ENCODE data around the gene RNF130. TPM values are rescaled to one million over a fixed set of nuclear protein-coding genes. Genes with fewer than 3 reads are reported as not detected.

Gene RNF130
- total and polyA plus RNA-seq, 9 donors, result 54.7 to 120 (median 67.1) TPM

DNA sequence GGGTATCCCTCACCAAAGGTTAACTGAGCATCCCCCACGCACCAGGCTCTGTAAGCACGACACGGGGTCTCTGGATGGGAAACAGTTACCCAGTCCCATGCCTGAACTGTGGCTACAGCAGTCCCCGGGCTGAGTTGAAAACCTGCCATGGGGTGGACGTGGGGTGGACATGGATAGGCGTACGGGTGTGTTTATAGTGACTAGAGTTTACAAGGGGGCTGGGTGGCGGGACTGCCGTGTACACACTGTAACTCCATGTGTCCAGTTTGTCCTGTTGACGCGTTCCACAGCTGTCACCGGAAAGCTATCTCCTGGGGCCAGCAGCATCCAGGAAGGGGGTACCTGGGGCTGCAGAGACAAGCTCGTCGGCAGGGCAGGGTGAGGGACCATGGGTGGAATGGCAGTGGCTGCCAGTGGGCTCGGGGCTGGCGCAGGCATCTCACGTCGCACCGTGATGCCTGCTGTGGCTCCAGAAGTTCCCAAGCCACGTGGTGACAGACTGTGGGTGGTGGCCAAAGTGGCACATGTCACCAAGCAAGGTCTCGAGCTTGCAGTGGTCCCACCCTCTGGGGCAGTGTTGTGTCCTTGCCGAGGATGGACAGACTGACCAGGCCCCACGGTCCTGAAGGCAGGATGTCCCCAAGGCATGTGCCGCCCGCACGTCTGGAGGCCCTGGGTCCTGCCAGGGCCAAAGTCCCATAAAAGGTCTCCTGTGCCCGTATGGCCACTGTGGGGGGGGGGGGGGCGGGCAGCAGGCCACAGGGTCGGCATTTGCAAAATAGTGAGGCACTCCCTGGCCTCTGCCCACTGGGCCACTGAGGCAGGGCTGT is 29.3 kb upstream of the RNF130 start:
- WGBS, 3 donors, result 81 to 87% (median 82%) methylated on average over 19 to 29 of the region's 29 CpGs
- no peaks in the 10 kb centered on the region for H3K9me3 ChIP-seq
- H3K4me1 ChIP-seq (ENCODE audit: insufficient read depth), result no peaks in the 10 kb centered on the region
- DNase-seq, result no peak
- H3K27me3 ChIP-seq, result no peaks in the 10 kb centered on the region
- H3K36me3 ChIP-seq, result no peaks in the 10 kb centered on the region
- intact Hi-C loops (cut with DNase I), result no loop called here
- H3K4me3 ChIP-seq, result no peak overlapping the region
- no peak for TF ChIP-seq POLR2A (IDR thresholded peaks at IDR 0.05)
- no peak for TF ChIP-seq EP300 (IDR thresholded peaks at IDR 0.05)
- TF ChIP-seq, protein P1, sequence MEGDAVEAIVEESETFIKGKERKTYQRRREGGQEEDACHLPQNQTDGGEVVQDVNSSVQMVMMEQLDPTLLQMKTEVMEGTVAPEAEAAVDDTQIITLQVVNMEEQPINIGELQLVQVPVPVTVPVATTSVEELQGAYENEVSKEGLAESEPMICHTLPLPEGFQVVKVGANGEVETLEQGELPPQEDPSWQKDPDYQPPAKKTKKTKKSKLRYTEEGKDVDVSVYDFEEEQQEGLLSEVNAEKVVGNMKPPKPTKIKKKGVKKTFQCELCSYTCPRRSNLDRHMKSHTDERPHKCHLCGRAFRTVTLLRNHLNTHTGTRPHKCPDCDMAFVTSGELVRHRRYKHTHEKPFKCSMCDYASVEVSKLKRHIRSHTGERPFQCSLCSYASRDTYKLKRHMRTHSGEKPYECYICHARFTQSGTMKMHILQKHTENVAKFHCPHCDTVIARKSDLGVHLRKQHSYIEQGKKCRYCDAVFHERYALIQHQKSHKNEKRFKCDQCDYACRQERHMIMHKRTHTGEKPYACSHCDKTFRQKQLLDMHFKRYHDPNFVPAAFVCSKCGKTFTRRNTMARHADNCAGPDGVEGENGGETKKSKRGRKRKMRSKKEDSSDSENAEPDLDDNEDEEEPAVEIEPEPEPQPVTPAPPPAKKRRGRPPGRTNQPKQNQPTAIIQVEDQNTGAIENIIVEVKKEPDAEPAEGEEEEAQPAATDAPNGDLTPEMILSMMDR (IDR thresholded peaks at IDR 0.05), result no peak
- H3K27ac ChIP-seq, result no peak overlapping the region

DNA sequence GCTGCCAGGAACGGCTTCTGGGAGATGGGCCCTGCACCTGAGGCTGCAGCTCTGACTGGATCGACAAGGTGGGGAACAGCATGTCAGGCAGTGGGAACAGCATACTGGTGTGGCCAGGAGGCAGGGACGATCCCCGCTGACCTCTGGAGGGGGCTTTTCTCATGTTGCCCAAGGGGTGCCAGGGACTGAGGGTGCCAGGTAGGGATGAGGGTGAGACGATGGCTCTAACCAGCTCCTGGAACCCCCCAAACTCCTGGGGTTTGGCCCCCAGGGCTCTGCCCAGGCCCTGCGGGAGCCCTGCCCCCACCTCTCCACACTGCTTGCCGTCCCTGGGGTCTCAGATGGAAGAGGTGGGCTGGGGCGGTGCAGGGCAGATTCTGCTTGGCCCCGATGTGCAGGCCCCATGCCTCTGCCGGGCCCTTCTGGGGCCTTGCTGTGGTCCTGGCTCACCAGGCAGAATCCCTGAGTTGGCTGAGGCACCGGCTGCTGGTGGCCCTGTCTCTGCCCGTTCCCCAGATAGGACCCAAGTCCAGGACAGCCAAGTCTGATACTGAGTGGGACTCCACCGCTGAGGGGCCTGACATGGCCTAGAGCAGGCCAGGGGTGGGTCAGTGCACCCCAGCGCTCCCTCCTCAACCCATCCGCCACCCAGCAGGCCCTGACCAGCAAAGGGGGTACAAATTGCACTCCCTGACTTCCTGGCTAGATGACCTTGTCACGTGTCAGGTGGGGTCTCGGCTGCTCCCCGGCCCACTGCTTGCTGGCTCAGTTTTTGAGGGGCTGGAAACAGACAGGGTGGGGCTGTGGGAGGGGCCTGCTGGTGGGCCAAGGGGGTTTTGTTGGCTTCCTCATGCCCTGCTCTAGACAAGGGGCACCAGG is 28.4 kb upstream of the RNF130 start:
- Histone ChIP-seq H3K9me3 (no peaks in the 10 kb centered on the region), H3K4me3 (no peak overlapping the region), H3K36me3 (no peaks in the 10 kb centered on the region), H3K4me1 (ENCODE audit: insufficient read depth) (no peaks in the 10 kb centered on the region), H3K27me3 (no peaks in the 10 kb centered on the region), H3K27ac (no peak overlapping the region)
- intact Hi-C loops (cut with DNase I), result no loop called here
- DNase-seq, result no peak
- TF ChIP-seq POLR2A (IDR thresholded peaks at IDR 0.05) (no peak), EP300 (IDR thresholded peaks at IDR 0.05) (no peak)
- TF ChIP-seq, protein P1 (IDR thresholded peaks at IDR 0.05), result no peak
- 84 to 87% (median 86%) methylated on average over 13 to 18 of the region's 18 CpGs for WGBS, 3 donors

DNA sequence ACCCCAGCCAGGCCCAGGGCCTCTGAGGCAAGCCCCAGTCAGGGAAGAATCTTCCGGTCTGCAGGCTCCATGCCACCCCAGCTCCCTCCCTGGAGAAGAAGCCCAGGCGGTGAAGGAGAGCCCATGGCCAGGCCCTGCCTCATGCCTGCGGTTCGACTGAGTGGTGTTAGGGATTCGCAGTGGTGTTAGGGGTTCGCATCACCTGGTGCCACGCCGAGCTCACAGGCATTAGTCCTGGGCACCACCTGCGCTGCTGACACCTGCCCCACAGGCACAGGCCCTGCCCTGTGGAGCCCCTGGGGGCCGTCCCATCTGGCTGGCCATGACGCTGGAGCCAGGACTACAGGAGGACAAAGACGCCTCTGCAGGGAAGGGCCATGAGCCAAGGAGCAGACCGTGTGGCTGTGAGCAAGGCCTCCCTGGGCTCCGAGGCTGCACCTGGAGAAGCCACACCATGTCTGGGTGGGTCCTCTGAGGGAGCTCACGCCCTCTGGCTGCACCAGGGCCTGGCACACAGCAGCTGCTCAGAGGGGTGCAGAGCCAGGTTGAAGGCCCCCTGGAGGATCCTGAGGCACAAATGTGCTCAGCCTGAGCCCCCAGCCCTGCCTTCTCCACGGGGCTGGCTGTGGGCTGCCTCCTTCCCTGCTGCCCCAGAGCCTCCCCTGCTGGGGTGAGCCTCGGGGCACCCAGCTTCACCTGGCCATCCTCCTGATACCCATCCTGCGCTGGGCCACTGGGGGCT is 27.6 kb upstream of the RNF130 start:
- Histone ChIP-seq H3K27me3 (no peaks in the 10 kb centered on the region), H3K9me3 (no peaks in the 10 kb centered on the region), H3K4me3 (no peak overlapping the region), H3K27ac (no peak overlapping the region), H3K4me1 (ENCODE audit: insufficient read depth) (no peaks in the 10 kb centered on the region), H3K36me3 (no peaks in the 10 kb centered on the region)
- intact Hi-C loops (cut with DNase I), result no loop called here
- no peak for DNase-seq
- WGBS, 3 donors, result 82 to 87% (median 85%) methylated on average over 18 of the region's 18 CpGs
- TF ChIP-seq POLR2A (IDR thresholded peaks at IDR 0.05) (no peak), EP300 (IDR thresholded peaks at IDR 0.05) (no peak)
- TF ChIP-seq, protein P1 (IDR thresholded peaks at IDR 0.05), result no peak

DNA sequence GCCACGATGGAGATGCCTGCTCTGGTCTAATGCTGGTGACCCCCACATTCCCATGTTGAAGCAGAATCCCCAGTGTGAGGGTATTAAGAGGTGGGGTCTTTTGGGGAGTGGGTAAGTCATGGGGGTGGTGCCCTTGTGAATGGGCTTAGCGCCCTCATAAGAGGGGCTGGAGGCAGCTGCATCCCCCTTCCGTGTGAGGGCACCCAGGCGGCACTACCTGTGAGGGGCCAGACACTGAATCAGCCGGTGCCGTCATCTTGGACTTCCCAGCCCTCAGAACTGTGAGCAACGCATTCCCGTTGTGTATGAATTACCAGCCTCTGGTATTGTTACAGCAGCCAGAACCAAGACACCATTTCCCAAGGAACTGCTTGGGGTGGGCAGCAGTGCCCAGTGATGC is 27.0 kb upstream of the RNF130 start:
- Histone ChIP-seq H3K27ac (no peak overlapping the region), H3K36me3 (no peaks in the 10 kb centered on the region), H3K4me1 (ENCODE audit: insufficient read depth) (no peaks in the 10 kb centered on the region), H3K9me3 (no peaks in the 10 kb centered on the region), H3K4me3 (no peak overlapping the region), H3K27me3 (no peaks in the 10 kb centered on the region)
- intact Hi-C loops (cut with DNase I), result no loop called here
- DNase-seq, result no peak
- 90 to 91% (median 91%) methylated on average over 8 of the region's 8 CpGs for WGBS, 3 donors
- TF ChIP-seq EP300 (IDR thresholded peaks at IDR 0.05), result no peak
- TF ChIP-seq POLR2A (IDR thresholded peaks at IDR 0.05), result no peak
- TF ChIP-seq, protein P1 (IDR thresholded peaks at IDR 0.05), result no peak
